Upper lobe of left lung (tissue), 6 donors: ENCODE measurements around the gene TOGARAM1. TPM values are rescaled to one million over a fixed set of nuclear protein-coding genes. Genes with fewer than 3 reads are reported as not detected.

ENCODE experiments used
- ATAC-seq, 2 donors: fragments of 200-7000 bp; cut with Tn5 transposase; one replicate each; pipeline ENCODE4 v1.9.1; 2022; ENCODE audit warnings: mild to moderate bottlenecking in 2 of 2, moderate library complexity in 2 of 2; ENCODE audit not compliant: low FRiP score in 2 of 2
- DNase-seq, 2 donors: peaks; one replicate each; pipeline ENCODE4 v3.0.0-alpha.2; 2019 to 2020
- H3K27ac ChIP-seq, 4 donors: fragments of 200-600 bp; sonication (generic); one replicate each; pipeline ENCODE4 v1.5.1; 2016 to 2019
- H3K27me3 ChIP-seq, 4 donors: fragments of 200-600 bp; sonication (generic); one replicate each; pipeline ENCODE4 v1.5.1; 2017 to 2019
- H3K36me3 ChIP-seq, 4 donors: fragments of 200-600 bp; sonication (generic); one replicate each; pipeline ENCODE4 v1.5.1; 2016 to 2019
- H3K4me1 ChIP-seq, 4 donors: fragments of 200-600 bp; sonication (generic); one replicate each; pipeline ENCODE4 v1.5.1; 2018 to 2019
- H3K4me3 ChIP-seq, 4 donors: fragments of 200-600 bp; sonication (generic); one replicate each; pipeline ENCODE4 v1.5.1; 2017 to 2019; ENCODE audit warnings: mild to moderate bottlenecking in 2 of 4, moderate library complexity in 1 of 4
- H3K9me3 ChIP-seq, 4 donors: fragments of 200-600 bp; sonication (generic); one replicate each; pipeline ENCODE4 v1.5.1; 2018 to 2019
- CTCF ChIP-seq, 6 experiments: fragments of 450-650 bp in 4 of 6; fragments of 200-600 bp in 2 of 6; sonication (generic) in 2 of 6; IDR thresholded peaks; one replicate each; pipeline ENCODE4 v1.5.1; 2016 to 2019; ENCODE audit warnings: antibody characterized with exemption in 6 of 6
- EP300 ChIP-seq, 4 donors: sonication (generic); formaldehyde crosslinking; IDR thresholded peaks; one replicate each; pipeline ENCODE4 v1.5.1; 2017; ENCODE audit warnings: antibody characterized with exemption in 4 of 4, control low read depth in 2 of 4
- POLR2A ChIP-seq, 4 donors: fragments of 450-650 bp; IDR thresholded peaks; one replicate each; pipeline ENCODE4 v1.5.1; 2016 to 2017; ENCODE audit warnings: antibody characterized with exemption in 4 of 4, mild to moderate bottlenecking in 2 of 4
- POLR2AphosphoS5 ChIP-seq, 2 donors: sonication (generic); formaldehyde crosslinking; IDR thresholded peaks; one replicate each; pipeline ENCODE4 v1.5.1; 2017; ENCODE audit warnings: antibody characterized with exemption in 2 of 2
- WGBS, 2 donors: methylation state at CpG; one replicate each; pipeline ENCODE4 v1.1.5; 2017 to 2018; 5-methylcytosine and 5-hydroxymethylcytosine counted together
- total RNA-seq, 6 donors: library from RNA; depleted of rRNA in 4 of 6; stranded (reverse); fragments of >200 nt in 4 of 6; gene quantifications; one replicate each; pipeline versions ENCODE4 v1.1.0 to v1.2.1, GENCODE V29; 2016 to 2021
- donor health status: DM: no; HTN: no; CAD: no; lungs with moderate emphysema.
- donor health status: DM: no; HTN: yes; CAD: no; lungs with severe emphysema.

TOGARAM1 gene
- total RNA-seq, 6 donors from 2014 or later: 11.3 to 42.3 (median 16.2) TPM

- Histone ChIP-seq H3K4me3 (no peak overlapping the region), H3K27ac (no peak overlapping the region), H3K36me3 (no peaks in the 10 kb centered on the region), H3K27me3 (no peaks in the 10 kb centered on the region), H3K4me1 (peaks cover 17 to 31% (median 22%) of the 10 kb centered on the region in 4 donors), H3K9me3 (no peaks in the 10 kb centered on the region)
- 37 to 44% methylated on average over 1 of the region's 1 CpG for WGBS, 2 donors
- ATAC-seq (no peak), DNase-seq (no peak)
- no peak for TF ChIP-seq EP300 (IDR thresholded peaks at IDR 0.05)
- TF ChIP-seq CTCF (IDR thresholded peaks at IDR 0.05): no peak
- no peak for TF ChIP-seq POLR2A (IDR thresholded peaks at IDR 0.05)
- TF ChIP-seq POLR2AphosphoS5 (IDR thresholded peaks at IDR 0.05): no peak
Measured at GRCh38 chr14:45089813-45090212, 127.8 kb downstream of the TOGARAM1 start.

- DNase-seq (no peak), ATAC-seq (no peak)
- Histone ChIP-seq H3K9me3 (no peaks in the 10 kb centered on the region), H3K4me3 (no peak overlapping the region), H3K36me3 (peaks cover 8 to 17% (median 9%) of the 10 kb centered on the region in 4 donors), H3K4me1 (peaks cover 0 to 17% (median 8%) of the 10 kb centered on the region in 4 donors), H3K27me3 (no peaks in the 10 kb centered on the region), H3K27ac (no peak overlapping the region)
- WGBS, 2 donors: 81 to 94% methylated on average over 2 of the region's 2 CpGs
- TF ChIP-seq POLR2AphosphoS5 (IDR thresholded peaks at IDR 0.05) (no peak), CTCF (IDR thresholded peaks at IDR 0.05) (no peak), POLR2A (IDR thresholded peaks at IDR 0.05) (no peak), EP300 (IDR thresholded peaks at IDR 0.05) (no peak)
Measured at GRCh38 chr14:45091710-45092109, 129.7 kb downstream of the TOGARAM1 start.

- ATAC-seq: no peak
Measured at GRCh38 chr14:45094275-45094674, 132.3 kb downstream of the TOGARAM1 start.

GRCh38 chr14:45095143-45095542 lies 133.2 kb downstream of the TOGARAM1 start:
- DNase-seq: no peak
- no peaks in the 10 kb centered on the region for H3K27me3 ChIP-seq
- no peaks in the 10 kb centered on the region for H3K9me3 ChIP-seq
- peaks cover 0 to 4% (median 2%) of the 10 kb centered on the region in 4 donors for H3K4me1 ChIP-seq
- WGBS, 2 donors: 91 to 93% methylated on average over 4 of the region's 4 CpGs
- no peak for ATAC-seq
- H3K4me3 ChIP-seq: no peak overlapping the region
- peaks cover 13 to 51% (median 19%) of the 10 kb centered on the region in 4 donors for H3K36me3 ChIP-seq
- H3K27ac ChIP-seq: no peak overlapping the region
- TF ChIP-seq EP300 (IDR thresholded peaks at IDR 0.05) (no peak), POLR2A (IDR thresholded peaks at IDR 0.05) (no peak), POLR2AphosphoS5 (IDR thresholded peaks at IDR 0.05) (no peak)

More at GRCh38 chr14:45094275-45094674, 132.3 kb downstream of the TOGARAM1 start:
- H3K9me3 ChIP-seq: no peaks in the 10 kb centered on the region
- H3K36me3 ChIP-seq: peaks cover 13 to 43% (median 19%) of the 10 kb centered on the region in 4 donors
- no peak overlapping the region for H3K4me3 ChIP-seq
- no peaks in the 10 kb centered on the region for H3K27me3 ChIP-seq
- TF ChIP-seq CTCF (IDR thresholded peaks at IDR 0.05): no peak
- no peak for TF ChIP-seq EP300 (IDR thresholded peaks at IDR 0.05)
- TF ChIP-seq POLR2A (IDR thresholded peaks at IDR 0.05): no peak
- TF ChIP-seq POLR2AphosphoS5 (IDR thresholded peaks at IDR 0.05): no peak
- peaks cover 0 to 7% (median 5%) of the 10 kb centered on the region in 4 donors for H3K4me1 ChIP-seq
- WGBS, 2 donors: 95 to 97% methylated on average over 2 of the region's 2 CpGs
- no peak overlapping the region for H3K27ac ChIP-seq
- no peak for DNase-seq

GRCh38 chr14:45096218-45096617 lies 134.2 kb downstream of the TOGARAM1 start:
- no peak for ATAC-seq
- H3K4me3 ChIP-seq: no peak overlapping the region
- TF ChIP-seq POLR2A (IDR thresholded peaks at IDR 0.05) (no peak), POLR2AphosphoS5 (IDR thresholded peaks at IDR 0.05) (no peak), EP300 (IDR thresholded peaks at IDR 0.05) (no peak), CTCF (IDR thresholded peaks at IDR 0.05) (no peak)
- no peaks in the 10 kb centered on the region for H3K9me3 ChIP-seq
- no peaks in the 10 kb centered on the region for H3K27me3 ChIP-seq
- H3K27ac ChIP-seq: no peak overlapping the region
- peaks cover 0 to 4% (median 0%) of the 10 kb centered on the region in 4 donors for H3K4me1 ChIP-seq
- WGBS, 2 donors: 96 to 99% methylated on average over 4 of the region's 4 CpGs
- peaks cover 13 to 62% (median 21%) of the 10 kb centered on the region in 4 donors for H3K36me3 ChIP-seq
- no peak for DNase-seq
